GM10248 (cell line): Measurements from ENCODE around the gene MEIKIN.
"Not testable (repeated sequence)": the region's sequence is repeated elsewhere in the genome, so short reads cannot be mapped to it uniquely, and the experiment has no call there.

Experiments
- CTCF ChIA-PET: fragments of 300-600 bp; sonication (Branson Sonifier 250); formaldehyde crosslinking; extraction: SDS; loops from one replicate; lab custom pipeline; 2021; ENCODE audit warnings: antibody characterized with exemption; lab: Yijun Ruan, JAX
- POLR2A ChIA-PET: fragments of 350-650 bp; sonication (Branson Sonifier 250); formaldehyde crosslinking; extraction: SDS; loops from one replicate; lab custom pipeline; 2020; ENCODE audit warnings: antibody characterized with exemption; lab: Yijun Ruan, JAX
- DNase-seq: peaks from one replicate; pipeline ENCODE4 v3.0.0; 2012; ENCODE audit errors: extremely low spot score
- TF ChIP-seq, protein P1 (sequence below): IDR thresholded peaks from 2 replicates; pipeline ENCODE4 v1.5.1; 2012; ENCODE audit warnings: mild to moderate bottlenecking, low read depth; ENCODE audit errors: extremely low read depth, missing control alignments, control extremely low read depth

The MEIKIN gene

DNA sequence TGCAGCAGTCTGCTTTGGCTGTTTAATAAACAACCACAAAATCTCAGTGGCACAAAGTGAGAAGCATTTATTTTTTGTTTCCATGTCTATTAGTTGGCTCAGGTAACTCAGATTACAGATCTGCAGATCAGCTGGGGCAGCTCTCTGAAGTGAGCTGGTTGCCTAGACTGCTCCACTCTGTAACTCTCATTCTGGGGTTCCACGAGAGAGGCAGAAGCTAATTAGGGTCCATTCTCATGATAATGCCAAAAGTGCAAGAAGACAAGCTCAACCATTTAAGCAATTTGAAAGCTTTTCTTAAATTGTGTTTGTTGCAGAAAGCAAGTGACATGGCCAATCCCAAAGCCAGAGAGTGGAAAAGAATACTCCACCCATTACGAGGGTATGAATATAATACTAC lies 13.2 kb downstream of the MEIKIN start:
- TF ChIP-seq, protein P1, sequence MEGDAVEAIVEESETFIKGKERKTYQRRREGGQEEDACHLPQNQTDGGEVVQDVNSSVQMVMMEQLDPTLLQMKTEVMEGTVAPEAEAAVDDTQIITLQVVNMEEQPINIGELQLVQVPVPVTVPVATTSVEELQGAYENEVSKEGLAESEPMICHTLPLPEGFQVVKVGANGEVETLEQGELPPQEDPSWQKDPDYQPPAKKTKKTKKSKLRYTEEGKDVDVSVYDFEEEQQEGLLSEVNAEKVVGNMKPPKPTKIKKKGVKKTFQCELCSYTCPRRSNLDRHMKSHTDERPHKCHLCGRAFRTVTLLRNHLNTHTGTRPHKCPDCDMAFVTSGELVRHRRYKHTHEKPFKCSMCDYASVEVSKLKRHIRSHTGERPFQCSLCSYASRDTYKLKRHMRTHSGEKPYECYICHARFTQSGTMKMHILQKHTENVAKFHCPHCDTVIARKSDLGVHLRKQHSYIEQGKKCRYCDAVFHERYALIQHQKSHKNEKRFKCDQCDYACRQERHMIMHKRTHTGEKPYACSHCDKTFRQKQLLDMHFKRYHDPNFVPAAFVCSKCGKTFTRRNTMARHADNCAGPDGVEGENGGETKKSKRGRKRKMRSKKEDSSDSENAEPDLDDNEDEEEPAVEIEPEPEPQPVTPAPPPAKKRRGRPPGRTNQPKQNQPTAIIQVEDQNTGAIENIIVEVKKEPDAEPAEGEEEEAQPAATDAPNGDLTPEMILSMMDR: no peak
- ChIA-PET POLR2A (no interaction called here), CTCF (interaction anchor here (1.0 to 2.0 kb wide), 3 partner anchors 11 to 76 kb away, joined by 3 to 6 read pairs (median 4); no protein-coding TSS in a partner anchor)
- DNase-seq: no peak

DNA sequence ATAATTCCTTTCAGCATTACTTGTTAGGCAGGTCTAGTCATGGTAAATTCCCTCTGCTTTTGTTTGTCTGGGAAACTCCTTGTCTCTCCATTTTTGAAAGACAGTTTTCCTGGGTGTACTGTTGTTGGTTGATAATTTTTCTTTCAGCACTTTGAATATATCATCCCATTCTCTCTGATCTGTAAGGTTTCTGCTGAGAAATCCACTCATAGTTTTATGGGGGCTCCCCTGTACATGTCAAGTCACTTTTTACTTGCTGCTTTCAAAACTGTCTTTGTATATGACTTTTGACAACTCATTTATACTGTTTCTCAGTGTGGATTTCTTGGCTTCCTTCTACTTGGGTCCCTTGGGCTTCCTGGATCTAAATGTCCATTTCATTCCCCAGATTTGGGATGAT lies 16.5 kb downstream of the MEIKIN start:
- TF ChIP-seq, protein P1: no peak
- POLR2A ChIA-PET: no interaction called here
- CTCF ChIA-PET: no interaction called here
- no peak for DNase-seq

DNA sequence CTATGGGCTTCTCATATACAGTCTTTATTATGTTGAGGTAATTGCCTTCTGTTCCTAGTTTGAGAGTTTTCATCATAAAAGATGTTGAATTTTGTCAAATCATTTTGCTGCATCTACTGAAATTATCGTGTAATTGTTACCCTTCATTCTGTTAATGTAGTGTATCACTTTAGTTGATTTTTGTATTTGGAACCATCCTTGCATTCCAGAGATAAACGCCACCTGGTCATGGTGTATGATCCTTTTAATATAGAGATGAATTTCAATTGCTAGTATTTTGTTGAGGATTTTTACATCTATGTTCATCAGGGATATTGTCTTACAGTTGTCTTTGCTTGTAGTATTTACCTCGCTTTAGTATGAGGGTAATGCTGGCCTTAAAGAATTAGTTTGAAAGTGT lies 19.3 kb downstream of the MEIKIN start:
- no peak for DNase-seq
- TF ChIP-seq, protein P1: no peak
- CTCF ChIA-PET: no interaction called here
- POLR2A ChIA-PET: no interaction called here

DNA sequence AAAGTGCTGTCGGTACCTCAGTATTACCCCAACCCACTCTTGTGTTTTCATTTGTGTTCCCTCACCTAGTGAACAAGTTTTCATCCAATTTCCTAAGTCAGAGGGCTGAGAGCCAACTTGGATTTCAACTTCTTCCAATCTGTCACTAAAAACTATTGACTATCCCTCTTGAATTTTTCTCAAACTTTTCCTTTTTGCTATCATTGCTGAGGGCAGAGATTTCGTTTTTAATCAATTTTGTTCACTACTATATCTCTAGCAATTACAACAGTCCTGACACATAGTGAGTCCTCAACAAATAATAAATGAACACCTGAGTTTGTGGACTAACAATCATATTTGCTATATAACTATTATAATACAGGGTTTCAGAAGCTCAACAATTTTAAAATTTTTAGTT lies 29.0 kb downstream of the MEIKIN start:
- CTCF ChIA-PET: interaction anchor here (1.4 kb wide), 1 partner anchor 35 kb away, joined by 3 read pairs; no protein-coding TSS in a partner anchor
- POLR2A ChIA-PET: no interaction called here
- DNase-seq: no peak
- TF ChIP-seq, protein P1: no peak

DNA sequence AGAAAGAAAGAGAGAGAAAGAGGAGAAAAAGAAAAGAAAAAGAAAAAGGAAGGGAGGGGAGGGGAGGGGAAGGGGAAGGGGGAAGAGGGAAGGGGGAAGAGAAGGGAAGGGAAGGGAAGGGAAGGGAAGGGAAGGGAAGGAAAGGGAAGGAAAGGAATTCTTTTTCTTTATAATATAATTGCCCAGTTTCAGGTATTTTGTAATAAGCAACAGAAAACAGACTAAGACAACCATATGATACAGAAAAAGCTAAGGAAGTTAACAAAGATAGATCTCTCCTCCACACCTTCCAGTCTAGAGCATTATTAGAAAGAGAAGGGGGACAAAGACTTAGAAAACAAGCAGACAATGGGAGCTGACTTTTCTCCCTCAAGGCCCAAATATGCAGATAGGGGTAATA lies 31.0 kb downstream of the MEIKIN start:
- TF ChIP-seq, protein P1: no peak
- ChIA-PET CTCF (no interaction called here), POLR2A (no interaction called here)
- DNase-seq: no peak

DNA sequence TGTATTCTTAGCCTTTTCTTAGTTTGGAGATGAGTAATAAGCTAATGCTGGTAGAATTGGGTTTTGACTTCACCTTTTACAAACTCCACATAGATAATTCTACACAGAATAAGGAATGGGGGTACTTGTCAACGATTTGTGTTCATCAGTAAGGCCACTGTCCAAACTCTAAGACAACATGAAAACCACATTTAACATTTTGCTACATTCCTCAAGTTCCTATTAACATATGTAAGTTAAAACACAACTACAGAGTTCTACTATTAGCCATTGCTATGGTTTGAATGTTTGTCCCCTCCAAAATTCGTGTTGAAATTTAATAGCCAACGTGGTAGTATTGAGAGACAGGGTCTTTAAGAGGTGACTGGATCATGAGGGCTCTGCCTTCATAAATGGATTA lies 31.9 kb downstream of the MEIKIN start:
- no peak for DNase-seq
- POLR2A ChIA-PET: no interaction called here
- CTCF ChIA-PET: interaction anchor here (1.1 kb wide), 1 partner anchor 18 kb away, joined by 3 read pairs; no protein-coding TSS in a partner anchor
- TF ChIP-seq, protein P1: no peak

DNA sequence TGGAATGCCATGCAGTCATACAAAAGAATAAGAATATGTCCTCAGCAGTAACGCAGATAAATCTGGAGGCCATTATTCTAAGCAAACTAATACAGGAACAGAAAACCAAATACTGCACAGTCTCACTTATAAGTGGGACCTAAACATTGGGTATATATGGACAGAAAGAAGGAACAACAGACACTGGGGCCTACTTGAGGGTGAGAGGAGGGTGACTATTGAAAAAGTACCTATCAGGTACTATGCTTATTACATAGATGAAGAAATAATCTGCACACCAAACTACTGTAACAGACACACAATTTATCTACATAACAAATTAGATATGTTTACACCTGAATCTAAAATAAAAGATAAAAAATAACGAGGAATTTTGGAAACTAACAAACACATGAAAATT lies 38.8 kb downstream of the MEIKIN start:
- POLR2A ChIA-PET: no interaction called here
- no peak for DNase-seq
- TF ChIP-seq, protein P1: no peak
- CTCF ChIA-PET: no interaction called here

DNA sequence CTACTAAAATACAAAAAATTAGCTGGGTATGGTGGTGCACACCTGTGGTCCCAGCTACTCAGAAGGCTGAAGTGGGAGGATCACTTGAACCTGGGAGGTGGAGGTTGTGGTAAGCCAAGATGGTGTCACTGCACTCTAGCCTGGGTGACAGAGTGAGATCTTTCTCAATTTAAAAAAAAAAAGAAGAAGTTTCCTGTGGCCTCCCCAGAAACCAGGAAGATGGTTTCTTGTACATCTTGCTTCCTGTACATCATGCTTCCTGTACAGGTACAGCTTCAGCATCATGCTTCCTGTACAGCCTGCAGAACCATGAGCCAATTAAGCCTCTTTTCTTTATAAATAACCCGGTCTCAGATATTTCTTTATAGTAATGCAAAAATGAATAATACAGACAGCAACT lies 43.2 kb downstream of the MEIKIN start:
- DNase-seq, CTCF ChIA-PET, POLR2A ChIA-PET: not testable (repeated sequence)
